NT2/D1 (cell line): ENCODE measurements around the gene CLCN7.

Source experiments
- DNase-seq: peaks from one replicate; pipeline ENCODE4 v3.0.0-alpha.2; 2011; ENCODE audit warnings: low read depth, low spot score
- H3K27me3 ChIP-seq: 2 replicates; pipeline ENCODE4 v1.6.0; 2011; ENCODE audit warnings: mild to moderate bottlenecking; ENCODE audit not compliant: insufficient read length, insufficient read depth
- H3K36me3 ChIP-seq: 2 replicates; pipeline ENCODE4 v1.6.1; 2011; ENCODE audit warnings: mild to moderate bottlenecking, low read length, mixed read lengths; ENCODE audit not compliant: insufficient read depth, insufficient read length
- H3K4me1 ChIP-seq: 2 replicates; pipeline ENCODE4 v1.5.1; 2011; ENCODE audit not compliant: insufficient read depth, insufficient read length
- H3K4me3 ChIP-seq: 2 replicates; pipeline ENCODE4 v1.5.1; 2011; ENCODE audit warnings: low read depth; ENCODE audit not compliant: insufficient read length
- H3K9ac ChIP-seq: 2 replicates; pipeline ENCODE4 v1.6.0; 2011; ENCODE audit warnings: low read depth; ENCODE audit not compliant: insufficient read length
- H3K9me3 ChIP-seq: 2 replicates; pipeline ENCODE4 v1.5.1; 2011; ENCODE audit warnings: mild to moderate bottlenecking, low read length; ENCODE audit not compliant: insufficient read depth
- SUZ12 ChIP-seq: IDR thresholded peaks from 2 replicates; pipeline ENCODE4 v1.6.1; 2011; ENCODE audit not compliant: insufficient read length, insufficient read depth; ENCODE audit errors: extremely low read depth
- YY1 ChIP-seq: IDR thresholded peaks from 2 replicates; pipeline ENCODE4 v1.6.1; 2011; ENCODE audit not compliant: insufficient read length, insufficient read depth
- ZNF274 ChIP-seq: IDR thresholded peaks from 2 replicates; pipeline ENCODE4 v1.6.1; 2011; ENCODE audit warnings: mild to moderate bottlenecking, low read depth, low read length

CLCN7 gene

DNA sequence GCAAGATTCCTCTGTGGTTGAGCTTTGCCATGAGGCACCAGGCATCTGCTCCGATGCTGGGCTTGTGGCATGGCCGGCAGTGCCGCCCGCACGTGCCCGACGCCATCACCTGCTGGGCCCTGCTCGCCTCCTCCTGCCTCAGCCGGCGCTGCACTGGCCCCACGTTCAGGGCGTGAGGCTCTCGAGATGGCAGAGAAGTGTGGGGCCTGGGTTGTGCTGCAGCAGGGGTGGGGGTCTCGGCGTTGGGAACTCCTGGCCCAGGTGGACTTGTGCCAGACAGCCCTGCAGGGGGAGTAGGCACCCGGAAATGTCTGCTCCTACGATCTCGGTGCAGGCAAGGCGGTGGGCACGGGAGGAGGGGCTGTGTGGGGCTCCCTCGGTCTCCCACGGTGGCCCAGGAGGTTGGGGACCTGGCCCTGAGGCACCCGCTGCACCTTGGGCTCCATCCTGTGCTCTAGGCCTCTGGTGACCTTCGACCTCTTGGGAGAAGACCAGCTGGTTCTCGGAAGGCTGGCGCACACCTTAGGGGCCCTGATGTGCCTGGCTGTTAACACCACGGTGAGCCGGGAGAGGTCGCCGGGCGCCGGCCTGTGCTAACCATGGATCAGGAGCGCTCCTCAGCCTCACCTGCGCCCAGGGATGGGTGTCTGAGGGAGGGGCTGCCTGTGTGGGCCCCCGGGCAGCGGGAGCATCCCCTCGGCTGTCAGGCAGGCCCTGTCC, 31.8 kb upstream of the CLCN7 start:
- Histone ChIP-seq H3K27me3 (no peaks in the 10 kb centered on the region), H3K4me3 (no peak overlapping the region), H3K9me3 (no peaks in the 10 kb centered on the region), H3K4me1 (peaks cover 7% of the 10 kb centered on the region), H3K9ac (no peak overlapping the region), H3K36me3 (peaks cover 91% of the 10 kb centered on the region)
- DNase-seq: no peak
- TF ChIP-seq SUZ12 (no peak), YY1 (no peak), ZNF274 (no peak)

DNA sequence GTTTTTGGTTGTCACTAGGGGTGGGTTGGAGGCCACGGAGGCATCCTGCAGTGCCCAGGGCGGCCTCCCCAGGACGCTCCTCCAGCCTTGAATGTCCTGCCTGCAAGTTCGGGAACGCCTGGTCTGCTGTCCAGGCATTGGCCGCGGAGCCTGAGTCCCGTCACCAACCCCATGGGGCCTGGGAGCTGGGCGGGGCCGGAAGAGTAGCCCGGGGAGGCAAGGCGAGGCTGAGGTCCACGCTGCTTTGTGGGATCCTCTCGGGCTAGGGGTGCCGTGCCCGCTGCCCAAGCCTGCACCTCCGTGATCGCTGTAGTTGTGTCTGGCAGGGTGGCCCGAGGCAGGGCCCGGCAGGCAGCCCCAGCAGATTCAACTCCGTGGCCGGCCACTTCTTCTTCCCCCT, 31.1 kb upstream of the CLCN7 start:
- Histone ChIP-seq H3K9me3 (no peaks in the 10 kb centered on the region), H3K4me1 (peaks cover 7% of the 10 kb centered on the region), H3K27me3 (no peaks in the 10 kb centered on the region), H3K4me3 (no peak overlapping the region), H3K36me3 (peaks cover 92% of the 10 kb centered on the region), H3K9ac (no peak overlapping the region)
- TF ChIP-seq ZNF274: no peak
- no peak for TF ChIP-seq YY1
- no peak for TF ChIP-seq SUZ12
- no peak for DNase-seq

DNA sequence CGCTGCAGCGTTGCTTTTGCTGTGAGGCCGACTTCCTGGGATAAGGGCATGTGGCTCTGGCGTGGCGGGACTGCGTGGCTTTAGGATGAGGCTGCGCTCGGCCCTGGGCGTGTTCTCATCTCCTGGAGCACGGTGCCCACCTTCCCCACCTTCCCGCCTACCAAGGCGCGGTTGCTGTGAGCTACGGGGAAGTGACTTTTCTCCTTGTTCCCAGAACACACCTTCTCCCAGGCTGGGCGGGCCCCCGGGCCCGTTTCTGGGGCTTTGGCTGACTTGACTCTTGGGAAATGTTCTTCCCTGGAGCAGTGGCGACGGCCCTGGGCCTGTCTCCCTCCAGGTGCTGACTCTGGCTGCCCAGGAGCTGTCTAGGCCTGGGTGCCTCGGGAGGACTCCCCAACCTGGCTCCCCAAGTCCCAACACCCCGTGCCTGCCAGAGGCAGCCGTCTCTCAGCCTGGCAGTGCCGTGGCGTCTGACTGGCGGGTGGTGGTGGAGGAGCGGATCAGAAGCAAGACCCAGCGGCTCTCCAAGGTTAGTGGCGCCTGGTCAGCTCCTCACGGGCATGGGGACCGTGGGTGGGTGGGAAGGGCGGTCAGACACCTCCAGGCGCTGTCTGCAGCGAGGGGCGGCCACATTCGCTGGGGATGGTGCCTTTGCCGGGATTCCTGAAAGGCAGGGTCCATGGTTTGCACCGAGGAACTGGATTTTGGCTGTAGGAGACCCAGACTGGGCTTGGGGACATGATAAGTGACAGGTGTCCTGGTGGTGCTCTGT, 30.4 kb upstream of the CLCN7 start:
- no peak overlapping the region for H3K4me3 ChIP-seq
- peak overlapping the region; percentile 8 for H3K9ac ChIP-seq
- H3K4me1 ChIP-seq: peaks cover 7% of the 10 kb centered on the region
- DNase-seq: no peak
- H3K36me3 ChIP-seq: peaks cover 92% of the 10 kb centered on the region
- no peaks in the 10 kb centered on the region for H3K9me3 ChIP-seq
- TF ChIP-seq SUZ12 (no peak), ZNF274 (no peak), YY1 (no peak)
- no peaks in the 10 kb centered on the region for H3K27me3 ChIP-seq

DNA sequence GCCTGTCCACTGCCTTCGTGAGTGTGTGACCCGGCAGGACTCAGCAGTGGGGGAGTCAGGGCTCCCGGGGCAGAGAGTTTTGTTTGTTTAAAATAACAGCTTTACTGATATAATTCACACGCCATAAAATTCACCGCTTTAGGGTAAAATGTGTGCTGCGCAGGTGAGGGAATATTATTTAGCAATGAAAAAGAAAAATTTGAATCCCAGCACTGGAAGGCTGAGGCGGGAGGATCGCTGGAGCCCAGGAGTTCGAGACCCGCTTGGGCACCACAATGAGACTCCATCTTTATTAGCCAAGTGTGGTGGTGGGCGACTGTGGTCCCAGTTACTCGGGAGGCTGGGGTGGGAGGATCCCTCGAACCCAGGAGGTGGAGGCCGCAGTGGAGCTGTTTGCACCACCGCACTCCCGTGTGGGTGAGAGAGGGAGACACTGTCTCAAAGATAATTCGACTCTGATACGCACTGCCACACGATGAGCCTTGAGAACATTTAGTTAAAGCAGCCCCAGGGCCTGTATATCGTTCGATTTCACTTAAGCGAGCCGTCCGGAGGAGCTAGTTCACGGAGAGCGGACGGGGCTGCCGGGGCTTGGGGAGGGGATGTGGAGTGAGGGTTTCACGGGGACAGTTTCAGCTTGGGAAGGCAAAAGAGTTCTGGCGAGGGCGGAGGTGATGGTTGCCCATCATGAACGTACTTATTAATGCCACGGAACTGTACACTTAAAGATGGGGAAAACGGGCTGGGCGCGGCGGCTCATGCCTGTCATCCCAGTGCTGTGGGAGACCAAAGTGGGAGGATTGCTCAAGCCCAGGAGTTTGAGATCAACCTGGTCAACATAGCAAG, 28.5 kb upstream of the CLCN7 start:
- Histone ChIP-seq H3K9me3 (no peaks in the 10 kb centered on the region), H3K9ac (no peak overlapping the region), H3K4me1 (peaks cover 4% of the 10 kb centered on the region), H3K4me3 (no peak overlapping the region), H3K27me3 (no peaks in the 10 kb centered on the region), H3K36me3 (peaks cover 91% of the 10 kb centered on the region)
- TF ChIP-seq YY1: no peak
- no peak for TF ChIP-seq ZNF274
- no peak for TF ChIP-seq SUZ12
- no peak for DNase-seq

DNA sequence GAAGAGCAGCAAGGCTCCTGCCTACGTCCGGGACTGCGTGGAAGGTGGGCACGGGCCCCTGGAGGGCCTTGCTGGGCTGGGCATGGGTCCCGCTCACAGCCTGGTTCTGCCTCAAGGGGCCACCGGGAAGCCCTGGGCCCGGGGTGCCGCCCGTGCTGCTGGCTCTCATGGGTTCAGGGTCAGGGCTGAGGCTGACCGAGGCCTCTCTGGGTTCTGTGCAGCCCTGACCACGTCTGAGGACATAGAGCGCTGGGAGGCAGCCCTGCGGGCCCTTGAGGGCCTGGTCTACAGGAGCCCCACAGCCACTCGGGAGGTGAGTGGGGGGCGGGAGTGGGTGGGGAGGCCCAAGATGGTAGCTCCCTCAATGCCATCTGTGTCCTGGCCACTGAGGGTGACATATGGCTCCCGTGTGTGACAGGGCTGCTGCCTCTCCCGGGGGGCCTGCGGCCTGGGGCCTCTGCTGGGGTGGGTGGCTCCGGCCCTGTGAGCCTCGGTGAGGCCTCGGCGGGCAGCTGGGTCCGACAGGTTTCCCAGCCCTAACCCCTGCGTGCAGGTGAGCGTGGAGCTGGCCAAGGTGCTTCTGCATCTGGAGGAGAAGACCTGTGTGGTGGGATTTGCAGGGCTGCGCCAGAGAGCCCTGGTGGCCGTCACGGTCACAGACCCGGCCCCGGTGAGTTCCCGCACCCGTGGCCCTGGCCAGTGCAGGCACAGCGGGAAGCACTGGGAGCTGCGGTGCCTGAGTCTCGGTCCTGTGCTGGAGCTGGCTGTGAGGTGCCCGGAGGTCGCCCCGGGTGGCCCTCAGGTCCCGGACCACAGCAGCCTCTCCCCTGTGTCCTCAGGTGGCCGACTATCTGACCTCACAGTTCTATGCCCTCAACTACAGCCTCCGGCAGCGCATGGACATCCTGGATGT, 27.5 kb upstream of the CLCN7 start:
- Histone ChIP-seq H3K27me3 (no peaks in the 10 kb centered on the region), H3K9me3 (no peaks in the 10 kb centered on the region), H3K4me3 (no peak overlapping the region), H3K36me3 (peaks cover 95% of the 10 kb centered on the region), H3K4me1 (peaks cover 4% of the 10 kb centered on the region), H3K9ac (no peak overlapping the region)
- no peak for TF ChIP-seq YY1
- TF ChIP-seq ZNF274: no peak
- no peak for TF ChIP-seq SUZ12
- DNase-seq: no peak

DNA sequence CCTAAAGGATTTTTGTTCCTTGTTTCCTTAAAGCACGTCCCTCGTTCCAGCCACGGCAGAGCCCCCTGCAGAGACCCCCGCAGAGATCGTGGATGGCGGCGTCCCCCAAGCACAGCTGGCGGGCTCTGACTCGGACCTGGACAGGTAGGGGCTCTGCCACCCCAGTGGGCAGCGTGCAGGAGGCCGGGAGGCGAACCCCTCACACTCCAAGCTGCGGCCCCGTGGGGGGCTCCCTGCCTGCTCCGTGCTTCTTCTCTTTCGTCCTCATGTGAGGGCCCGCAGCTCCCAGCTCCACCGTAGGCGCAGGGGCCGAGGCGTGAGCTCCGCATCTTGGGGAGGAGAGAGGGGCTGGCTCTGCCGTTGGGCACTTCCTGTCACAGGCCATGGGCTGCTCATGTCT, 26.8 kb upstream of the CLCN7 start:
- H3K36me3 ChIP-seq: peaks cover 95% of the 10 kb centered on the region
- H3K27me3 ChIP-seq: no peaks in the 10 kb centered on the region
- no peak overlapping the region for H3K9ac ChIP-seq
- TF ChIP-seq ZNF274: no peak
- no peak for DNase-seq
- H3K4me3 ChIP-seq: no peak overlapping the region
- H3K9me3 ChIP-seq: no peaks in the 10 kb centered on the region
- H3K4me1 ChIP-seq: peaks cover 3% of the 10 kb centered on the region
